A673 (cell line): ENCODE results near the gene ARHGEF39.

Experiments
- EZH2 ChIP-seq: fragments of 200-600 bp; sonication (generic); IDR thresholded peaks from 2 replicates; pipeline ENCODE4 v1.6.1; 2017; ENCODE audit warnings: borderline replicate concordance, low read depth, mild to moderate bottlenecking, mixed read lengths, antibody characterized with exemption, low read length; ENCODE audit not compliant: poor library complexity, severe bottlenecking
- TF ChIP-seq, protein P1 (sequence below): fragments of 300-800, 200-600 bp; sonication (generic); conservative IDR thresholded peaks from 2 replicates; pipeline ENCODE4 v1.5.1; 2017; ENCODE audit warnings: low read depth, mild to moderate bottlenecking, antibody characterized with exemption, low read length, moderate library complexity, mixed read lengths

DNA sequence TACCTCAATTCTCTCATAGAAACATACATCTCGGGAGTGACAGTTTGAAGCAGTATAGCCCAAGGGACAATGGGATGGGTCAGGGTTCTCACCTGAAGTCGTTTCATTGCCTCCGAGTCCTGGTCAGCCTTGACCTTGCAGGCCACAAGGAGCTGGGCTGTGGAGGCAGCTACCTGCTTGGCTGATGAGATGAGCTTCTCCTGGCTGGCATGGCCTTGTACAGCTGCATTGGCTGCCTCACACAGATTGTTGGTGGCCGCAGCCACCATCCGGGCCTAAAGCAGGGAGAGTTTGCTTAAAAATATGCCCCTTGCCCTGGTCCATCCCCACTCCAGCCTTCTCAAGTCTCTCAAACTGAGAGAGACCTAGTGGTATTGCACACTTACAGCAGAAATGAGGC is 33.2 kb upstream of the ARHGEF39 start:
- TF ChIP-seq, protein P1, sequence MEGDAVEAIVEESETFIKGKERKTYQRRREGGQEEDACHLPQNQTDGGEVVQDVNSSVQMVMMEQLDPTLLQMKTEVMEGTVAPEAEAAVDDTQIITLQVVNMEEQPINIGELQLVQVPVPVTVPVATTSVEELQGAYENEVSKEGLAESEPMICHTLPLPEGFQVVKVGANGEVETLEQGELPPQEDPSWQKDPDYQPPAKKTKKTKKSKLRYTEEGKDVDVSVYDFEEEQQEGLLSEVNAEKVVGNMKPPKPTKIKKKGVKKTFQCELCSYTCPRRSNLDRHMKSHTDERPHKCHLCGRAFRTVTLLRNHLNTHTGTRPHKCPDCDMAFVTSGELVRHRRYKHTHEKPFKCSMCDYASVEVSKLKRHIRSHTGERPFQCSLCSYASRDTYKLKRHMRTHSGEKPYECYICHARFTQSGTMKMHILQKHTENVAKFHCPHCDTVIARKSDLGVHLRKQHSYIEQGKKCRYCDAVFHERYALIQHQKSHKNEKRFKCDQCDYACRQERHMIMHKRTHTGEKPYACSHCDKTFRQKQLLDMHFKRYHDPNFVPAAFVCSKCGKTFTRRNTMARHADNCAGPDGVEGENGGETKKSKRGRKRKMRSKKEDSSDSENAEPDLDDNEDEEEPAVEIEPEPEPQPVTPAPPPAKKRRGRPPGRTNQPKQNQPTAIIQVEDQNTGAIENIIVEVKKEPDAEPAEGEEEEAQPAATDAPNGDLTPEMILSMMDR: no peak
- TF ChIP-seq EZH2: no peak
